ENCODE results near the gene PEPD. TPM values are rescaled to one million over a fixed set of nuclear protein-coding genes. Genes with fewer than 3 reads are reported as not detected.

Gene PEPD
- total RNA-seq, 1 experiment from 2014 or later: 83.1 TPM

GRCh38 chr19:33437821-33438671 lies 83.5 kb downstream of the PEPD start (continued):
- TF ChIP-seq ZSCAN18 (CRISPR knock-in tag; IDR thresholded peaks at IDR 0.05): no peak
- no peak for TF ChIP-seq ZBTB43 (CRISPR knock-in tag; IDR thresholded peaks at IDR 0.05)

GRCh38 chr19:33437393-33437820 lies 84.2 kb downstream of the PEPD start:
- Mint-ChIP-seq H3K27ac (no peak overlapping the region), H3K4me3 (no peak overlapping the region), H3K27me3 (ENCODE audit: low read depth) (no peaks in the 10 kb centered on the region), H3K36me3 (no peaks in the 10 kb centered on the region), H3K4me1 (no peaks in the 10 kb centered on the region), H3K9me3 (no peaks in the 10 kb centered on the region)
- DNase-seq (ENCODE audit: low spot score): no peak
- ChIA-PET CTCF (interaction anchor here (1.1 kb wide), 1 partner anchor 18 kb away, joined by 3 read pairs; no protein-coding TSS in a partner anchor), POLR2A (interaction anchor here (0.5 kb wide), 1 partner anchor 112 kb away, joined by 3 read pairs; no protein-coding TSS in a partner anchor)
- no peak for ATAC-seq
- TF ChIP-seq E2F5 (CRISPR knock-in tag; IDR thresholded peaks at IDR 0.05): no peak
- TF ChIP-seq ZNF512 (CRISPR knock-in tag; IDR thresholded peaks at IDR 0.05; ENCODE audit: borderline replicate concordance): no peak
- no peak for TF ChIP-seq HMGXB4 (CRISPR knock-in tag; IDR thresholded peaks at IDR 0.05)
- TF ChIP-seq ZNF232 (CRISPR knock-in tag; IDR thresholded peaks at IDR 0.05): no peak
- no peak for TF ChIP-seq ESRRA (CRISPR knock-in tag; IDR thresholded peaks at IDR 0.05; ENCODE audit: borderline replicate concordance)
- no peak for TF ChIP-seq CBFB (CRISPR knock-in tag; IDR thresholded peaks at IDR 0.05; ENCODE audit: low read depth)
- TF ChIP-seq ZNF416 (CRISPR knock-in tag; IDR thresholded peaks at IDR 0.05): no peak
- TF ChIP-seq FOXP4 (CRISPR knock-in tag; IDR thresholded peaks at IDR 0.05): no peak
- no peak for TF ChIP-seq IRF1 (CRISPR knock-in tag; IDR thresholded peaks at IDR 0.05)
- TF ChIP-seq ATF2 (CRISPR knock-in tag; IDR thresholded peaks at IDR 0.05; ENCODE audit: borderline replicate concordance, low read depth): no peak
- no peak for TF ChIP-seq TCF7 (CRISPR knock-in tag; IDR thresholded peaks at IDR 0.05; ENCODE audit: low read depth)
- no peak for TF ChIP-seq ZNF219 (CRISPR knock-in tag; IDR thresholded peaks at IDR 0.05; ENCODE audit: borderline replicate concordance)
- TF ChIP-seq ZBTB21 (CRISPR knock-in tag; IDR thresholded peaks at IDR 0.05; ENCODE audit: borderline replicate concordance): no peak

All from WTC11 (cell line).